GM12865 (cell line): ENCODE results near the gene KIF4B.
A peak's percentile ranks its signal among the peaks of the same experiment; 100 is the strongest.
"Not testable (repeated sequence)": the region's sequence is repeated elsewhere in the genome, so short reads cannot be mapped to it uniquely, and the experiment has no call there.

Experiments used
- DNase-seq: peaks from one replicate; pipeline ENCODE4 v3.0.0; 2010; ENCODE audit warnings: low read depth
- H3K4me3 ChIP-seq: 2 replicates; pipeline ENCODE4 v1.5.1; 2011; ENCODE audit warnings: mild to moderate bottlenecking, low read depth, low read length, control low read depth
- CTCF ChIP-seq: IDR thresholded peaks from 2 replicates; pipeline ENCODE4 v1.5.1; 2011; ENCODE audit warnings: low read length, control low read depth, low read depth, inconsistent platforms; ENCODE audit not compliant: insufficient read depth; ENCODE audit errors: missing control alignments

The KIF4B gene

GRCh38 chr5:155025895-155026294, 12.3 kb downstream of the KIF4B start:
- H3K4me3 ChIP-seq: no peak overlapping the region
- no peak for TF ChIP-seq CTCF
- no peak for DNase-seq

- TF ChIP-seq CTCF: peak; percentile 51
- H3K4me3 ChIP-seq: no peak overlapping the region
- peak; percentile 26 for DNase-seq
Measured at GRCh38 chr5:155027993-155028629, 14.6 kb downstream of the KIF4B start.

GRCh38 chr5:155029240-155029639, 15.7 kb downstream of the KIF4B start:
- no peak overlapping the region for H3K4me3 ChIP-seq
- DNase-seq: no peak
- TF ChIP-seq CTCF: no peak

GRCh38 chr5:155034145-155034744, 20.7 kb downstream of the KIF4B start:
- not testable (repeated sequence) for H3K4me3 ChIP-seq, DNase-seq

GRCh38 chr5:155035087-155035486, 21.5 kb downstream of the KIF4B start:
- not testable (repeated sequence) for DNase-seq, H3K4me3 ChIP-seq

- no peak for TF ChIP-seq CTCF
Measured at GRCh38 chr5:155040984-155041653, 27.6 kb downstream of the KIF4B start.

GRCh38 chr5:155044591-155044990, 31.0 kb downstream of the KIF4B start:
- H3K4me3 ChIP-seq: no peak overlapping the region
- DNase-seq: no peak
- no peak for TF ChIP-seq CTCF

More at GRCh38 chr5:155040984-155041653, 27.6 kb downstream of the KIF4B start:
- H3K4me3 ChIP-seq: no peak overlapping the region
- DNase-seq: no peak

- no peak for DNase-seq
- TF ChIP-seq CTCF: no peak
- no peak overlapping the region for H3K4me3 ChIP-seq
Measured at GRCh38 chr5:155046591-155046990, 33.0 kb downstream of the KIF4B start.
